GM19043 (cell line): ENCODE results near the gene RASSF9.

Experiments
- ATAC-seq: cut with Tn5 transposase; IDR thresholded peaks from one replicate; pipeline ENCODE4 v1.9.1; 2021; ENCODE audit warnings: low read depth; ENCODE audit not compliant: unreplicated experiment

RASSF9 gene

GRCh38 chr12:85836197-85837090, at the start of gene RASSF9:
TSS of gene RASSF9 (minus strand) at chr12:85836409. CDS start at chr12:85836201, 208 bp downstream.
- ATAC-seq, result no peak

- ATAC-seq, result no peak
Measured at GRCh38 chr12:85883763-85884162, 47.6 kb upstream of the RASSF9 start.

GRCh38 chr12:85877459-85877858, 41.2 kb upstream of the RASSF9 start:
- ATAC-seq, result no peak

- peak; percentile 86 for ATAC-seq
Measured at GRCh38 chr12:85874031-85874461, 37.8 kb upstream of the RASSF9 start, which contains the start of gene NTS. TSS of gene NTS (plus strand) at chr12:85874295. CDS start at chr12:85874404, 109 bp downstream.

- peak; percentile 74 for ATAC-seq
Measured at GRCh38 chr12:85872497-85873091, 36.4 kb upstream of the RASSF9 start.

GRCh38 chr12:85866986-85867776, 31.0 kb upstream of the RASSF9 start:
- peak; percentile 95 for ATAC-seq

GRCh38 chr12:85865890-85866289, 29.7 kb upstream of the RASSF9 start:
- ATAC-seq, result no peak

GRCh38 chr12:85856966-85857365, 20.8 kb upstream of the RASSF9 start:
- no peak for ATAC-seq

GRCh38 chr12:85855305-85855704, 19.1 kb upstream of the RASSF9 start:
- no peak for ATAC-seq

- ATAC-seq, result no peak
Measured at GRCh38 chr12:85849344-85849743, 13.1 kb upstream of the RASSF9 start.

- ATAC-seq, result no peak
Measured at GRCh38 chr12:85843606-85844310, 7.5 kb upstream of the RASSF9 start.

GRCh38 chr12:85835426-85836196, 598 bp downstream of the RASSF9 start:
- ATAC-seq, result no peak

- no peak for ATAC-seq
Measured at GRCh38 chr12:85834378-85834777, 1.8 kb downstream of the RASSF9 start.

GRCh38 chr12:85833579-85833978, 2.6 kb downstream of the RASSF9 start:
- no peak for ATAC-seq

- no peak for ATAC-seq
Measured at GRCh38 chr12:85831327-85831990, 4.8 kb downstream of the RASSF9 start.

- no peak for ATAC-seq
Measured at GRCh38 chr12:85829391-85829790, 6.8 kb downstream of the RASSF9 start.

GRCh38 chr12:85828576-85828975, 7.6 kb downstream of the RASSF9 start:
- ATAC-seq, result no peak

GRCh38 chr12:85825746-85826145, 10.5 kb downstream of the RASSF9 start:
- ATAC-seq, result no peak
